Retinal pigment epithelial cell (primary cell): ENCODE measurements around the gene ADCY7.

Experiments
- DNase-seq: peaks from one replicate; pipeline ENCODE4 v3.0.0-alpha.2; 2010; ENCODE audit warnings: low read depth
- H3K4me3 ChIP-seq: 2 replicates; pipeline ENCODE4 v1.5.1; 2011; ENCODE audit warnings: mild to moderate bottlenecking, low read length, control low read depth, moderate library complexity
- TF ChIP-seq, protein P1 (sequence below): conservative IDR thresholded peaks from 2 replicates; pipeline ENCODE4 v1.5.1; 2011; ENCODE audit warnings: low read depth, low read length, control low read depth, inconsistent platforms

The ADCY7 gene

DNA sequence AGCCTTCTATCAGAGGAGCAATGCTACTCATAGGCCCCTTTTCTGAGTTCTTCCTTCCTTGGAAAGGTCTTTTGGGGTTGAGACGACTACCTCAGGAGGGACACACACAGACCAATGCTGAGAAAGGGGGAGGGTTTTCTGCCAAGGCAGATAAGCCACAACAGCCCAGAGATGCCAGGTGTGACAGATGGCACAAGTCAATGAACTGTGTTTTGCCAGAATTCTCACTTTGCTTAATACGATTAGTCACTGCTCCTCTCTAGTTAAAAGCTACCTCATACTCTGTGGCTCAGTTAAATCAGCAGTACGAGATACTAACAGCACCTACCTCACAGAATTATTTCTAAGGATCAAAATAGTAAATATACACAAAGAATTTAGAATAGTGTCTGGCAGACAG is 94.4 kb downstream of the ADCY7 start:
- TF ChIP-seq, protein P1, sequence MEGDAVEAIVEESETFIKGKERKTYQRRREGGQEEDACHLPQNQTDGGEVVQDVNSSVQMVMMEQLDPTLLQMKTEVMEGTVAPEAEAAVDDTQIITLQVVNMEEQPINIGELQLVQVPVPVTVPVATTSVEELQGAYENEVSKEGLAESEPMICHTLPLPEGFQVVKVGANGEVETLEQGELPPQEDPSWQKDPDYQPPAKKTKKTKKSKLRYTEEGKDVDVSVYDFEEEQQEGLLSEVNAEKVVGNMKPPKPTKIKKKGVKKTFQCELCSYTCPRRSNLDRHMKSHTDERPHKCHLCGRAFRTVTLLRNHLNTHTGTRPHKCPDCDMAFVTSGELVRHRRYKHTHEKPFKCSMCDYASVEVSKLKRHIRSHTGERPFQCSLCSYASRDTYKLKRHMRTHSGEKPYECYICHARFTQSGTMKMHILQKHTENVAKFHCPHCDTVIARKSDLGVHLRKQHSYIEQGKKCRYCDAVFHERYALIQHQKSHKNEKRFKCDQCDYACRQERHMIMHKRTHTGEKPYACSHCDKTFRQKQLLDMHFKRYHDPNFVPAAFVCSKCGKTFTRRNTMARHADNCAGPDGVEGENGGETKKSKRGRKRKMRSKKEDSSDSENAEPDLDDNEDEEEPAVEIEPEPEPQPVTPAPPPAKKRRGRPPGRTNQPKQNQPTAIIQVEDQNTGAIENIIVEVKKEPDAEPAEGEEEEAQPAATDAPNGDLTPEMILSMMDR: no peak
- no peak overlapping the region for H3K4me3 ChIP-seq
- no peak for DNase-seq

DNA sequence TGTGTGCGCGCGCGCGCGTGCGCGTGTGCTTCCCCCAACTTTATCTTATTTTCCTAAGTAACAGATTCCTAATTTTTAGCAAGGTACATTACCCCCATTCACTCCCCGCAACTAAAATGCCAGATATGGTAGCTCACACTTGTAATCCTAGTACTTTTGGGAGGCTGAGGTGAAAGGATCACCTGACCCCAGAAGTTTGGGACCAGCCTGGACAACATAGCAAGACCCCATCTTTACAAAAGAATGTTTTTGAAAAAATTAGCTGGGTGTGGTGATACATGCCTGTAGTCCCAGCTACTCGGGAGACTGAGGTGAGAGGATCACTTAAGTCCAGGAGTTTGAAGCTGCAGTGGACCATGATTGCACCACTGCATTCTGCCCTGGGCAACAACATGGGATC is 97.3 kb downstream of the ADCY7 start:
- H3K4me3 ChIP-seq: no peak overlapping the region
- no peak for DNase-seq
- TF ChIP-seq, protein P1: no peak

DNA sequence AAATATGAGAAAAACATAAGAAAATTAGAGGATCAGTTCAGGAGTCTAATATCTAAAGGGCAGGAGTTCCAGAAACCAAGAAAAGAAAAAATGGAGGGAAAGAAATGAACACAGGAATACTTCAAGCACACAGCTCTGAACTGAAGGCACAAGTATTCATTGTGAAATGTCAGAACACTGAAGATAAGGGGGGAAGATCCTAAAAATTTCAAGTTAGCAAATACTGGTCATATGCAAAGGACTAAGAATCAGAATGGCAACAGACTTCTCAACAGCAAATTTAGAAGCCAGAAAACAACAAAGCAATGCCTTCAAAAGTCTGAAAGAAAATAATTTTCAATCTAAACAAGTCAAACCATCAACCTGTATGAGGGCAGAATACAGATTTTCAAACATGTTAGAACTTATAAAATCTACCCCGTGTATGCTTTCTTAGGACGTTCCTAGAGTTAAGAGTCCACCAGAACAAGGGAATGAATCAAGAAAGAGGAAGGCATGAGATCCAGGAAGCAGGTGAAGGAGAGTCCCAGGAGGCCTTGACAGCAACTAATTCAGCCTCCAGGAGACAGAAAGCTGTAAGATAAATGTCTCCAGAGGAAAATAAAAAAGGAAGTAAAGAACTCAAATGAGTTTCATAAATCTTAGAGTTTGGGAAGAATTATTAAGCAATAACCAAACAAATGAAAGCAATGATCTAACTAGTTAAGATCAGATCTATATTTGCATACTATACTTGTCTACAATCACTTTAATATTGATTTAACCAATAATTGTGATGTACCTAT is 99.6 kb downstream of the ADCY7 start:
- TF ChIP-seq, protein P1: no peak
- H3K4me3 ChIP-seq: no peak overlapping the region
- no peak for DNase-seq
